H1 (cell line): ENCODE measurements around the gene VIPR2. TPM values are rescaled to one million over a fixed set of nuclear protein-coding genes. Genes with fewer than 3 reads are reported as not detected.

ENCODE experiments used
- CTCF ChIA-PET: fragments of 300-600 bp; sonication (Branson Sonifier 250); formaldehyde crosslinking; loops from one replicate; lab custom pipeline; 2021; ENCODE audit not compliant: partially characterized antibody; lab: Charles Lee
- POLR2A ChIA-PET: fragments of 300-600 bp; sonication (Branson Sonifier 250); formaldehyde crosslinking; loops from one replicate; lab custom pipeline; 2021; ENCODE audit warnings: inconsistent platforms; ENCODE audit not compliant: partially characterized antibody; lab: Charles Lee
- DNase-seq, 2 experiments: peaks; one replicate each; pipeline versions ENCODE4 v3.0.0 to v3.0.0-alpha.2; 2010 to 2022; ENCODE audit warnings: low spot score in 2 of 2, low read depth in 1 of 2, mixed read lengths in 1 of 2
- FAIRE-seq: peaks from 2 replicates; lab custom pipeline; 2011; peaks lifted over from hg19 to GRCh38; lab: Jason Lieb, UNC
- H2AFZ ChIP-seq: 2 replicates; pipeline ENCODE4 v1.8.1; 2012; ENCODE audit warnings: low read length, inconsistent platforms
- H2AK5ac ChIP-seq: 2 replicates; pipeline ENCODE4 v1.6.1; 2013; ENCODE audit warnings: low read depth, low read length
- H2BK120ac ChIP-seq: replicated peaks from 2 replicates; pipeline ENCODE3; 2013; ENCODE audit warnings: low read depth, low read length, inconsistent platforms
- H2BK12ac ChIP-seq: 2 replicates; pipeline ENCODE4 v1.6.1; 2013; ENCODE audit warnings: low read depth, low read length
- H2BK15ac ChIP-seq: 2 replicates; pipeline ENCODE4 v1.6.1; 2013; ENCODE audit warnings: low read length
- H2BK20ac ChIP-seq: 2 replicates; pipeline ENCODE4 v1.6.1; 2013; ENCODE audit warnings: low read length
- H2BK5ac ChIP-seq: 2 replicates; pipeline ENCODE4 v1.6.1; 2013; ENCODE audit warnings: low read depth, low read length
- H3K14ac ChIP-seq: 2 replicates; pipeline ENCODE4 v1.6.1; 2013; ENCODE audit warnings: inconsistent platforms; ENCODE audit not compliant: insufficient read length
- H3K18ac ChIP-seq: 2 replicates; pipeline ENCODE4 v1.6.1; 2013; ENCODE audit warnings: low read length; ENCODE audit errors: extremely low read depth
- H3K23ac ChIP-seq: 2 replicates; pipeline ENCODE4 v1.6.1; 2013; ENCODE audit warnings: inconsistent platforms; ENCODE audit not compliant: insufficient read length
- H3K23me2 ChIP-seq: 2 replicates; pipeline ENCODE4 v1.6.1; 2013; ENCODE audit warnings: low read depth, low read length
- H3K27ac ChIP-seq: 2 replicates; pipeline ENCODE4 v1.6.1; 2011; ENCODE audit warnings: low read depth, low read length, inconsistent platforms
- H3K27me3 ChIP-seq, 4 experiments: replicated peaks in 1 of 4; 1 replicate in 1 of 4; 2 replicates in 3 of 4; pipeline versions ENCODE4 v1.6.1 to v1.8.1; 2011 to 2013; ENCODE audit warnings: low read length in 3 of 4, mild to moderate bottlenecking in 3 of 4, inconsistent platforms in 2 of 4, mixed read lengths in 2 of 4, moderate library complexity in 1 of 4; ENCODE audit not compliant: control insufficient read depth in 3 of 4, insufficient read depth in 3 of 4; ENCODE audit errors: extremely low read depth in 1 of 4
- H3K36me3 ChIP-seq, 4 experiments: 2 replicates each; pipeline versions ENCODE4 v1.6.1 to v1.8.1; 2011 to 2013; ENCODE audit warnings: mild to moderate bottlenecking in 4 of 4, low read length in 3 of 4, moderate library complexity in 2 of 4, control low read depth in 1 of 4, inconsistent platforms in 1 of 4; ENCODE audit not compliant: insufficient read depth in 4 of 4, control insufficient read depth in 2 of 4
- H3K4ac ChIP-seq: replicated peaks from 2 replicates; pipeline ENCODE3; 2013; ENCODE audit warnings: low read length, low read depth, mixed read lengths, inconsistent platforms; ENCODE audit not compliant: insufficient read length
- H3K4me1 ChIP-seq, 4 experiments: replicated peaks in 1 of 4; 1 replicate in 1 of 4; 2 replicates in 3 of 4; pipeline versions ENCODE4 v1.6.1 to v1.8.1; 2011 to 2013; ENCODE audit warnings: low read length in 3 of 4, inconsistent platforms in 2 of 4, mixed read lengths in 1 of 4; ENCODE audit not compliant: insufficient read depth in 4 of 4, control insufficient read depth in 3 of 4
- H3K4me2 ChIP-seq, 2 experiments: 2 replicates each; pipeline versions ENCODE4 v1.6.1 to v1.8.1; 2011 to 2013; ENCODE audit warnings: low read depth in 2 of 2, low read length in 2 of 2, control low read depth in 1 of 2, inconsistent platforms in 1 of 2, mild to moderate bottlenecking in 1 of 2; ENCODE audit not compliant: insufficient read depth in 1 of 2
- H3K4me3 ChIP-seq, 4 experiments: fragments of 200-600, 300-600 bp in 1 of 4; sonication (generic), shearing (Covaris generic), sonication (Bioruptor Twin) in 1 of 4; 2 replicates each; pipeline versions ENCODE4 v1.5.1 to v1.8.1; 2011 to 2016; ENCODE audit warnings: low read length in 4 of 4, low read depth in 3 of 4, control low read depth in 2 of 4, inconsistent platforms in 2 of 4, mild to moderate bottlenecking in 2 of 4, mixed read lengths in 1 of 4, moderate library complexity in 1 of 4; ENCODE audit not compliant: insufficient read depth in 2 of 4; ENCODE audit errors: extremely low read depth in 1 of 4
- H3K56ac ChIP-seq: replicated peaks from 2 replicates; pipeline ENCODE3; 2013; ENCODE audit warnings: low read depth, mild to moderate bottlenecking, mixed read lengths, low read length, inconsistent platforms; ENCODE audit not compliant: insufficient read length
- H3K79me1 ChIP-seq: 2 replicates; pipeline ENCODE4 v1.6.1; 2013; ENCODE audit warnings: low read depth, low read length, control low read depth
- H3K79me2 ChIP-seq, 2 experiments: 2 replicates each; pipeline versions ENCODE4 v1.6.1 to v1.8.1; 2012 to 2013; ENCODE audit warnings: low read length in 2 of 2, mild to moderate bottlenecking in 2 of 2, inconsistent platforms in 1 of 2; ENCODE audit not compliant: insufficient read depth in 2 of 2, control insufficient read depth in 1 of 2
- H3K9ac ChIP-seq, 4 experiments: replicated peaks in 1 of 4; 1 replicate in 1 of 4; 2 replicates in 3 of 4; pipeline versions ENCODE4 v1.6.1 to v1.8.1; 2011 to 2013; ENCODE audit warnings: low read depth in 3 of 4, low read length in 3 of 4, control low read depth in 2 of 4, mild to moderate bottlenecking in 2 of 4, moderate library complexity in 2 of 4, inconsistent platforms in 1 of 4; ENCODE audit errors: extremely low read depth in 1 of 4
- H3K9me3 ChIP-seq, 2 experiments: 2 replicates each; pipeline versions ENCODE4 v1.6.1 to v1.8.1; 2012 to 2013; ENCODE audit warnings: mild to moderate bottlenecking in 2 of 2, moderate library complexity in 2 of 2, control low read depth in 1 of 2, inconsistent platforms in 1 of 2, low read depth in 1 of 2, low read length in 1 of 2, mixed read lengths in 1 of 2; ENCODE audit not compliant: insufficient read depth in 2 of 2
- H4K20me1 ChIP-seq, 2 experiments: replicated peaks in 1 of 2; 2 replicates each; pipeline versions ENCODE3 to v1.8.1; 2011 to 2013; ENCODE audit warnings: inconsistent platforms in 2 of 2, low read length in 2 of 2, mild to moderate bottlenecking in 1 of 2; ENCODE audit not compliant: insufficient read depth in 2 of 2, control insufficient read depth in 1 of 2
- H4K5ac ChIP-seq: 2 replicates; pipeline ENCODE4 v1.6.1; 2013; ENCODE audit warnings: low read length, low read depth, mixed read lengths, inconsistent platforms; ENCODE audit not compliant: insufficient read length
- H4K8ac ChIP-seq: 2 replicates; pipeline ENCODE4 v1.8.0; 2013; ENCODE audit warnings: mild to moderate bottlenecking, moderate library complexity, low read length, inconsistent platforms; ENCODE audit not compliant: insufficient read depth; ENCODE audit errors: extremely low read depth
- H4K91ac ChIP-seq: replicated peaks from 2 replicates; pipeline ENCODE3; 2013; ENCODE audit warnings: low read length, mixed read lengths, inconsistent platforms; ENCODE audit not compliant: insufficient read length
- BRCA1 ChIP-seq: IDR thresholded peaks from 2 replicates; pipeline ENCODE4 v1.6.1; 2012; ENCODE audit warnings: low read depth, low read length, improper control_type of control experiment
- CBX8 ChIP-seq: fragments of 300-800, 300-1000 bp; sonication (generic); IDR thresholded peaks from 2 replicates; pipeline ENCODE4 v1.7.1; 2016; ENCODE audit warnings: low read depth, low read length, borderline replicate concordance
- CREB1 ChIP-seq: IDR thresholded peaks from 2 replicates; pipeline ENCODE4 v1.6.1; 2012; ENCODE audit warnings: inconsistent platforms
- EP300 ChIP-seq, 2 experiments: IDR thresholded peaks; 1 replicate in 1 of 2; 2 replicates in 1 of 2; pipeline ENCODE4 v1.6.1; 2011 to 2012; ENCODE audit warnings: low read depth in 2 of 2, low read length in 2 of 2, mild to moderate bottlenecking in 2 of 2, borderline replicate concordance in 1 of 2, inconsistent platforms in 1 of 2, moderate library complexity in 1 of 2
- JUN ChIP-seq: IDR thresholded peaks from 2 replicates; pipeline ENCODE4 v1.6.1; 2011; ENCODE audit warnings: low read depth, mild to moderate bottlenecking, improper control_type of control experiment, low read length
- KDM1A ChIP-seq: fragments of 200-600, 300-600 bp; sonication (generic); IDR thresholded peaks from 2 replicates; pipeline ENCODE4 v1.7.1; 2016; ENCODE audit warnings: mild to moderate bottlenecking, low read length, borderline replicate concordance
- POU5F1 ChIP-seq: IDR thresholded peaks from 2 replicates; pipeline ENCODE4 v1.6.1; 2011; ENCODE audit warnings: low read depth, mild to moderate bottlenecking, low read length, moderate library complexity
- TAF1 ChIP-seq: IDR thresholded peaks from 2 replicates; pipeline ENCODE4 v1.6.1; 2011; ENCODE audit warnings: mild to moderate bottlenecking, low read depth, low read length
- YY1 ChIP-seq: IDR thresholded peaks from 2 replicates; pipeline ENCODE4 v1.6.1; 2011; ENCODE audit warnings: low read depth, mild to moderate bottlenecking, low read length
- WGBS, 2 experiments: shearing (Covaris generic) in 1 of 2; methylation state at CpG; one replicate each; pipeline versions ENCODE4 v1.1.6 to v1.1.7; 2013 to 2015; ENCODE audit warnings: low lambda C conversion rate in 2 of 2, mixed read lengths in 2 of 2, inconsistent platforms in 1 of 2, low coverage in 1 of 2, missing lambda C conversion rate in 1 of 2; ENCODE audit not compliant: insufficient replicate concordance in 2 of 2, insufficient coverage in 1 of 2, insufficient read length in 1 of 2; ENCODE audit errors: extremely low coverage in 1 of 2, missing lambda C conversion rate in 1 of 2; 5-methylcytosine and 5-hydroxymethylcytosine counted together
- polyA plus RNA-seq, 7 experiments: library from polyadenylated mRNA; depleted of rRNA in 3 of 7; stranded (reverse) in 5 of 7; unstranded in 2 of 7; fragments of >200 nt in 5 of 7; fragments of 200-250 nt in 2 of 7; gene quantifications; 1 replicate in 5 of 7; 2 replicates in 1 of 7; 4 replicates in 1 of 7; pipeline versions ENCODE4 v1.2.1 to v1.2.3, GENCODE V29; 2011 to 2013; ENCODE audit warnings: missing spikeins in 2 of 7, mixed read lengths in 2 of 7
- total RNA-seq: library from RNA; stranded (reverse); fragmentation: NEBNext Ultra II Directional; extraction: Animal tissue kit (Norgen Biotek cat#: 25700); gene quantifications from 2 replicates; pipeline ENCODE4 v1.2.1, GENCODE V29; 2021
- TF ChIP-seq, protein P1 (sequence below): IDR thresholded peaks from 2 replicates; pipeline ENCODE4 v1.6.1; 2012; ENCODE audit warnings: inconsistent platforms

Gene VIPR2
- total and polyA plus RNA-seq, 2 of the 8 experiments (the other 6 are each of a cell fraction or from before 2014, with no cell fraction given) = 2.4 to 6.3 TPM

DNA sequence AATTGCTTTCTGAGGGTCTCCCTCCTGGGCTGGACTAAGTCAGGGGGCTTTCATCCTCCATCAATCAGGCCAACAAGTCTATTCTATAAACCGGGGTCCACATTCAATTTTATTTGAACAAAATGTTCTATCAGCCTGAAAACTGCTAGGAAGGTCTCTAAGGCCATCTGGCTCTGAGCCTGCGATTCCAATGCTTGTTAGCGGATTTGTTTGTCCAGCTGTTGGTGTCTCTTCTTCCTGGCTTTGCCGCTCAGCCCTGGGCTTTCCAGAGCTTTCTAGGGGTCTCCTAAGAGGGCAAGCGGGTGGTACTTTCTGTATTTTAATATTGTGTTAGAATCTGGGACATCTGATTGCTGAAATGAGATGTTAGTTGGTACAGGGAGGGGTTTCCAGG is 136.7 kb downstream of the VIPR2 start:
- Histone ChIP-seq H3K18ac (no peak overlapping the region), H3K14ac (no peak overlapping the region), H2BK120ac (no peak overlapping the region), H3K4me1 (peaks cover 0 to 2% (median 0%) of the 10 kb centered on the region in 4 experiments; a peak in 1 of 7 replicates), H4K91ac (no peak overlapping the region), H2BK15ac (no peak overlapping the region), H3K4me3 (no peak overlapping the region), H3K79me2 (no peaks in the 10 kb centered on the region), H4K5ac (no peak overlapping the region), H3K9ac (no peak overlapping the region), H2BK20ac (no peak overlapping the region), H4K8ac (no peak overlapping the region), H3K27ac (no peak overlapping the region), H3K27me3 (no peaks in the 10 kb centered on the region), H4K20me1 (no peaks in the 10 kb centered on the region), H3K23ac (no peak overlapping the region), H2BK5ac (no peak overlapping the region), H3K4ac (no peak overlapping the region), H3K79me1 (no peaks in the 10 kb centered on the region), H2AK5ac (no peak overlapping the region), H3K56ac (no peak overlapping the region), H3K4me2 (no peak overlapping the region), H2BK12ac (no peak overlapping the region), H3K9me3 (no peaks in the 10 kb centered on the region), H3K36me3 (no peaks in the 10 kb centered on the region), H2AFZ (no peak overlapping the region), H3K23me2 (no peaks in the 10 kb centered on the region)
- no peak for FAIRE-seq
- TF ChIP-seq BRCA1 = no peak
- no peak for TF ChIP-seq CBX8
- no peak for TF ChIP-seq TAF1
- no peak for TF ChIP-seq KDM1A
- TF ChIP-seq YY1 = no peak
- TF ChIP-seq, protein P1, sequence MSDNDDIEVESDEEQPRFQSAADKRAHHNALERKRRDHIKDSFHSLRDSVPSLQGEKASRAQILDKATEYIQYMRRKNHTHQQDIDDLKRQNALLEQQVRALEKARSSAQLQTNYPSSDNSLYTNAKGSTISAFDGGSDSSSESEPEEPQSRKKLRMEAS = no peak
- no peak for TF ChIP-seq JUN
- no peak for TF ChIP-seq POU5F1
- TF ChIP-seq EP300 (IDR thresholded peaks at IDR 0.05; ENCODE audit: borderline replicate concordance in 1 of 2, low read depth in 2 of 2, low read length in 2 of 2) = no peak
- TF ChIP-seq CREB1 = no peak
- ChIA-PET CTCF (interaction anchor here (1.0 kb wide), 1 partner anchor 29 kb away, joined by 3 read pairs; no protein-coding TSS in a partner anchor), POLR2A (no interaction called here)
- 90% methylated on average over 5 of the region's 5 CpGs; no CpG with 5 or more reads in 1 of the 2 experiments for WGBS, 2 experiments
- no peak for DNase-seq
